Upper lobe of left lung (tissue), 4 donors: ENCODE results near the gene PDGFD.

Experiments used
- CTCF ChIP-seq, 6 experiments: fragments of 450-650 bp in 4 of 6; fragments of 200-600 bp in 2 of 6; sonication (generic) in 2 of 6; IDR thresholded peaks; one replicate each; pipeline ENCODE4 v1.5.1; 2016 to 2019; ENCODE audit warnings: antibody characterized with exemption in 6 of 6
- EP300 ChIP-seq, 4 donors: sonication (generic); formaldehyde crosslinking; IDR thresholded peaks; one replicate each; pipeline ENCODE4 v1.5.1; 2017; ENCODE audit warnings: antibody characterized with exemption in 4 of 4, control low read depth in 2 of 4
- POLR2A ChIP-seq, 4 donors: fragments of 450-650 bp; IDR thresholded peaks; one replicate each; pipeline ENCODE4 v1.5.1; 2016 to 2017; ENCODE audit warnings: antibody characterized with exemption in 4 of 4, mild to moderate bottlenecking in 2 of 4
- POLR2AphosphoS5 ChIP-seq, 2 donors: sonication (generic); formaldehyde crosslinking; IDR thresholded peaks; one replicate each; pipeline ENCODE4 v1.5.1; 2017; ENCODE audit warnings: antibody characterized with exemption in 2 of 2

- TF ChIP-seq CTCF (IDR thresholded peaks at IDR 0.05): no peak
- TF ChIP-seq POLR2A (IDR thresholded peaks at IDR 0.05): no peak
- no peak for TF ChIP-seq POLR2AphosphoS5 (IDR thresholded peaks at IDR 0.05)
- no peak for TF ChIP-seq EP300 (IDR thresholded peaks at IDR 0.05)
These were observed 21.2 kb downstream of the PDGFD start for GRCh38 chr11:104142698-104143097.
